NCI-H187 (cell line): ENCODE results near the gene DIPK1A.
"Not testable (repeated sequence)": the region's sequence is repeated elsewhere in the genome, so short reads cannot be mapped to it uniquely, and the experiment has no call there.

Experiments used
- DNase-seq, 2 experiments: peaks; one replicate each; lab custom pipeline; 2025; lab: John Stamatoyannopoulos, UW

The DIPK1A gene

GRCh38 chr1:92916899-92917298 is 44.4 kb downstream of the DIPK1A start:
- DNase-seq: no peak

GRCh38 chr1:92915547-92915946 is 45.7 kb downstream of the DIPK1A start:
- DNase-seq: no peak

- DNase-seq: no peak
These were observed 48.0 kb downstream of the DIPK1A start for GRCh38 chr1:92913093-92913819.

DNA sequence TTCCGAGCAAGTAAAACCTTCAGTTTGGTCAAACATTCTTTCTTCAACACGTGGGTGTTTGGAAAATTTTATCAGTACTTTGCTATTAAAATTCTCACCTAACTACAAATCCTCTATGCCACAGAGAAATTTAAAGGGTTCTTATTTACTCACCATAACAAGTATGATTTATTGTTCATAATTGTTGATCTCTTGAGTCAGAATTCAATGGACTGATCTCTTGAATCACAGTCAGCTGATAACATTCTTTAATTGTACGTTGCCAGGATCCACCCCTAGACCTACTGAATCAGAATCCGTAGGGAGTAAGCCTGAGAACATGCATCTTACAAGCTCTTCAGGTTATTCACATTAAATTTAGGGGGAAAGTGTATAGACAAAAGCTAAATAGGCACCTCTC is 51.2 kb downstream of the DIPK1A start:
- no peak for DNase-seq

DNA sequence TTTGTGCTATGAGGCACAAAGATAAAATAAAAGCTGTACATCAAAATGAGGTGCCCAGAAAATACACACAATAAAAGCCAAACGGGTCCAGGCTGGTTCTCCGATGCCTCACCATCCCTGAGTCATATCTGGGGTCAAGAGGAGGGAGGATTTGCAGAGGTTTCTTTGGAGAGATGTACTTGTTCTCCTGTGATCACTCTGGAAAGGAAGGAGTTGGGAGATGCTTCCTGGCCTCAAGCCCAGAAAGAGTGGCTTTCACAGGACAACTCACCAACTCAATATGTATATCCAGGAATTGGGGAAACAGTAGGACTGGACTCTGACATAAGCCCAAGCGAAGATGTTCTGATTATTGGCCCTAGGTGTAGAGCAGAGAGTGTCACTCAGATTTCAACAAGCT is 51.9 kb downstream of the DIPK1A start:
- no peak for DNase-seq

GRCh38 chr1:92907949-92908684 is 53.1 kb downstream of the DIPK1A start:
- DNase-seq: no peak

DNA sequence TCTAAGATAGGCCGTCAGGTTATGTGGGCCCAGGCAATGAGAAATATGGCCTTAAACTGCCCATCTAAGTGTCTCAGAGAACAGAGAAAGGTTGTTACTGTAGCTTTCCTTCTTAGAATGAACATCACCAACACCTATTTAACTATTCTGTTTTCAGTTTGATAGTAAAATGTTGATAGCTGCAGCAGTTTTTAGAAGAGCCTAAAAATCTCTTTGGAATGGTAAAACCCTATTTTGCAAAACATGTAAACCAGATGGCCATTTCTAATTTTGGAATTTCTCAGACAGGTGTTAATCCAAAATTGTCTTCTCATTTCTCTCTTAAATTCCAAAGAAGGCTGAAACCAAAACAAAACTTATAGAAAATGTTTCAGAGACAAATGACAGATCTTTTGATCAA is 57.5 kb downstream of the DIPK1A start:
- no peak for DNase-seq

DNA sequence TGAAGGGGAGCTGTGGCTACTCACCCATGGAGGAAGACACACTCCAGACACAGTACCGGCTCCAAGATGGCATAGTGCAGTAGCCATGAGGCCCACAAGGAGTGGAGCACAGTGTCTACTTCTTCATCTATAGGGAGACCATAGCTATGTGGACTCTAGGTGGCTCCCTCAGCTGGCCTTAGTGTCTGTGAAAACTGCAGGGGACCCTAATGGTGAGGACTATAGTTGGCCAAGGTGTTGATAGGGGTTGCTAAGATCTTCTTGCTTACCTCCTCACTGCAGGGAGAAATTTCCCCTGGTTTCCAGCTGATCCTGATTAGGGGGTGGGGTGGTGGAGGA is 58.9 kb downstream of the DIPK1A start:
- DNase-seq: no peak

DNA sequence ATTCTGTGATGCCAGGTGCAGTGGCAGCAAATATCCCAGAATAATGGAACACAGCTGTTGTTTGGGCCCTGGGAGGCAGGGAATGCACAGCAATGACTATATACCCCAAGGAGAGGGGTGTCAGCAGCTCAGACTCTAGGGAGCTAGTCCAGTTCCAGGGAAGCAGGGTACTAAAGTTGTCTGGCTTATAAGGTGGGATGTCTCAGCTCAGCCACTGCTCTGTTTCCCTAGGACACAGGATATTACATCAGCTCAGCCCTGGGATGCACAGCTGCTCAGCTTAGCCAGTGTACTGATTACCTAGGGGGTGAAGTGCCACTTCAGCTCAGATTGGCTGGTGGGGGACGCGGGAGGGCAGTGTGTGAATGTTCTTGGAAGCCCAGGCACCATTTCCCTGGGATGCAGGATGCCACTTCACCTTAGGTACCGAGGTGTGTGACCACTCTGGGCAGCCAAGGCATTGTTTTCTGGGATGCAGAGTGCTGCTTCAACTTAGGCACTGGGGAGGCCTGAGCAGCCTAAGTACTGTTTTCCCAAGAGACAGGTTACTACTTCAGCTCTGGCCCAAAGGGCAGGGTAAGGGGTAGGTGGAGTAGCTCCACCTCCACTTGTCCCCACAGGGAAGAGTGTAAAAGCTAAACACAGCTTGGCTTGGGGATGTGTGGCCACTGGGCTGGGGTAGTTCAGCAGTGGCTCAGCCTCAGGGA is 59.4 kb downstream of the DIPK1A start:
- peak; percentile 59 to 67 for DNase-seq

- DNase-seq: no peak
These were observed 60.1 kb downstream of the DIPK1A start for GRCh38 chr1:92901126-92901525.

DNA sequence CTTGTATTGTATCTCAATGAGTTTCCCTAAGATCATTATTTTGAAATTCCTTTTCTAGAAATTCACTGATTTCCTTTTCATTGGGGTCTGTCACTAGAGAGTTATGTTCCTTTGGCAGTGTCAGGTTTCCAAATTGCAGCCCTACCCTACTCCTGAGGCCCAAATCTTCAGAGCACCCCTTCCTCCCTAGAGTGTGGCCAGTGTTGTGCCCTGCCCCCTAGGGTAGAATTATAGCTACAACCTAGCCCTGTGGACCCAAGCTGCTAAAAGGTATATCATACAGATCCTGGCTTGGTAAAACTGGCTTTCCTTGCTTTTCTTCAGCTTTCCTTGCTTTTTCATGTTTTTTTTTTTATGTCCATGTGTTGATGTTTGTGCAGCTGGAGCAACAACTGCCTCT is 60.7 kb downstream of the DIPK1A start:
- DNase-seq: no peak

- DNase-seq: no peak
These were observed 61.5 kb downstream of the DIPK1A start for GRCh38 chr1:92899780-92900179.

- not testable (repeated sequence) for DNase-seq
These were observed 63.2 kb downstream of the DIPK1A start for GRCh38 chr1:92898053-92898452.

DNA sequence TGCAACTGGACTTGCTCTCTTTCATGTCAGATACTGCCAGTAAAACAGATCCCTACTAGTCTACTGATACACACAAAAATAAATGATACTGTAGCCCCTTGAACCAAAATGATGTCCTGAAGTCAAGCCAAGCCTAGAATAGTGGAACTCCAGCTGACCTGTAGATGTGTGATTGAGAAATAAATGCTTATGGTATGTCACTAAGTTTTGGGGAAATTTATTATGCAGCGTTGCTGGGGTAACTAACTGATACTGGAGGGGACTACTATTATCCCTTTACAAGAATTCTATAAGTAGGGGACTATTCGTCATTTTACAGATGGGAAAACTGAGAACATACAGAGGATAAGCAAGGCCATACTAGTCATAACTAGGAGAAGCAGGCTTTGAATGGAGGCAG is 73.8 kb downstream of the DIPK1A start:
- no peak for DNase-seq

DNA sequence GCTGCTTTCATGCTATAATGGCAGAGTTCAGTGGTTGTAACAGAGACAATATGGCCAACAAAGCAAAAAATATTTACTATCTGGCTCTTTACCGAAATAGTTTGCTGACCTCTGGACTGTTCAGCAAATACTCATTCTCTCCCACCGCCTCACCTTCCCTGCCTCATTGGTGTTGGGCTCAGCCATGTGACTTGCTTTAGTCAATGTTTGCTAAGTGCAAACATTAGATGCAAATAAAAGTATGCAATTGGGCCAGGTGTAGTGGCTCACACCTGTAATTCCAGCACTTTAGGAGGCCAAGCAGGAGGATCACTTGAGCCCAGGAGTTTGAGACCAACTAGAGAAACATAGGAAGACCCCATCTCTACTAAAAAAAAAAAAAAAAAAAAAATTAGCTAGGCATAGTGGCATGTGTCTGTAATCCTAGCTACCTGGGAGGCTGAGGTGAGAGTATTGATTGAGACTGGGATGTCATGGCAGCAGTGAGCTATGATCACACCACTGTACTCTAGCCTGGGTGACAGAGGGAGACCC is 74.3 kb downstream of the DIPK1A start:
- DNase-seq: no peak

DNA sequence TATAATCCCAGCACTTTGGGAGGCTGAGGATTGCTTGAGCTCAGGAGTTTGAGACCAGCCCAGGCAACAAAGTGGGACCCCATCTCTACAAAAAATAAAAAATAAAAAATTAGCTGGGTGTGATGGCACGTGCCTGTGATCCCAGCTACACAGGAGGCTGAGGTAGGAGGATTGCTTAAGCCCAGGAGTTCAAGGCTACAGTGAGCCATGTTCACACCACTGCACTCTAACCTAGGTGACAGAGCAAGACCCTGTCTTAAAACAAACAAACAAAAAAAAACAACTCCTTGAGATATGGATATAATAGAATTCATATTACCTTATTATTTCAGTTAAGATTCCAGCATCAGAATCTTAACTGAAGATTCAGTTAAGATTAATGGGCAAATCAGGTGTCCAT is 77.1 kb downstream of the DIPK1A start:
- no peak for DNase-seq

- no peak for DNase-seq
These were observed 78.0 kb downstream of the DIPK1A start for GRCh38 chr1:92883297-92883696.

GRCh38 chr1:92882819-92883218 is 78.4 kb downstream of the DIPK1A start:
- no peak for DNase-seq

DNA sequence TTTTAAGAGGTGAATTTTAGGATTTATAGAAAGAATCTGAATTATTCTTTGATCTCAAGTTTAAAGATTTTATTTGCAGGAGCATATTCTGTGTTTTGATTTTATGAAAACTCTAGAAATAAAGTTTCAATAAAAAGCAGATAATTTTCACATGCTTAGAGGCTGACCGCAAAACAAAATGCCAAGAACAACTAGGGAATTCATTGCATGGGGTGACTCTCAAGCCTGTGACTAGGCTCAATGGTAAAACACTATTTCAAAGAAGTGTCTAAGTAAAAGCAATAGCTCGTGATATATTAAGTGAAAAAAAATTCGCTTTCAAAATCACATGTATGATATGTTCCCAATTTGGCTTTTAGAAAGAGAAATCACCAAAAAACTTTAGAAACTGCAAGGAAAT is 79.9 kb downstream of the DIPK1A start:
- DNase-seq: no peak

- DNase-seq: no peak
These were observed 81.8 kb downstream of the DIPK1A start for GRCh38 chr1:92879316-92879968.

GRCh38 chr1:92877792-92878191 is 83.5 kb downstream of the DIPK1A start:
- DNase-seq: no peak

- DNase-seq: no peak
These were observed 84.1 kb downstream of the DIPK1A start for GRCh38 chr1:92877081-92877711.
